IMR-90 (cell line): ENCODE data around the gene NEAT1. TPM values are rescaled to one million over a fixed set of nuclear protein-coding genes. Genes with fewer than 3 reads are reported as not detected.
"Not testable (repeated sequence)": the region's sequence is repeated elsewhere in the genome, so short reads cannot be mapped to it uniquely, and the experiment has no call there.

ENCODE experiments used
- ATAC-seq: fragments of 200-7000 bp; cut with Tn5 transposase; 2 replicates; pipeline ENCODE4 v1.9.1; 2020; ENCODE audit warnings: low read depth, mild to moderate bottlenecking, moderate library complexity
- BruUV-seq: library from RNA; stranded (reverse); fragments of 400-500 nt; replicated peaks from 2 replicates; lab custom pipeline; 2021; lab: Mats Ljungman, UMichigan
- CTCF ChIA-PET: fragments of 300-600 bp; formaldehyde crosslinking; extraction: SDS; loops from one replicate; lab custom pipeline; 2021; ENCODE audit warnings: antibody characterized with exemption; lab: Yijun Ruan, JAX
- POLR2A ChIA-PET: fragments of 300-600 bp; sonication (Branson Sonifier 250); formaldehyde crosslinking; loops from one replicate; lab custom pipeline; 2022; ENCODE audit warnings: antibody characterized with exemption; ENCODE audit not compliant: unreplicated experiment; lab: Charles Lee
- DNase-seq: peaks from one replicate; pipeline ENCODE4 v3.0.0; 2013
- H2AFZ ChIP-seq: replicated peaks from 2 replicates; pipeline ENCODE3; 2013; ENCODE audit warnings: low read length, mild to moderate bottlenecking; ENCODE audit not compliant: poor library complexity
- H2AK5ac ChIP-seq: 2 replicates; pipeline ENCODE4 v1.6.1; 2013; ENCODE audit warnings: low read depth, low read length, inconsistent platforms
- H2AK9ac ChIP-seq: replicated peaks from 2 replicates; pipeline ENCODE3; 2013; ENCODE audit warnings: mild to moderate bottlenecking, low read depth, low read length, moderate library complexity; ENCODE audit not compliant: poor library complexity
- H2BK120ac ChIP-seq: 2 replicates; pipeline ENCODE4 v1.6.1; 2013; ENCODE audit warnings: low read depth, low read length, inconsistent platforms
- H2BK15ac ChIP-seq: 3 replicates; pipeline ENCODE4 v1.6.1; 2013; ENCODE audit warnings: low read depth, low read length, inconsistent platforms
- H2BK20ac ChIP-seq: 2 replicates; pipeline ENCODE4 v1.6.1; 2013; ENCODE audit warnings: low read depth, mild to moderate bottlenecking, inconsistent platforms, low read length, moderate library complexity
- H2BK5ac ChIP-seq: 2 replicates; pipeline ENCODE4 v1.6.1; 2013; ENCODE audit warnings: mild to moderate bottlenecking, low read depth, low read length, inconsistent platforms; ENCODE audit not compliant: poor library complexity, severe bottlenecking
- H3K14ac ChIP-seq: replicated peaks from 2 replicates; pipeline ENCODE4 v1.6.1; 2013; ENCODE audit warnings: low read depth, low read length, inconsistent platforms
- H3K18ac ChIP-seq: 2 replicates; pipeline ENCODE4 v1.6.1; 2013; ENCODE audit warnings: low read depth, low read length, control low read depth
- H3K23ac ChIP-seq: 2 replicates; pipeline ENCODE4 v1.6.1; 2013; ENCODE audit warnings: low read depth, low read length, inconsistent platforms
- H3K27ac ChIP-seq: 2 replicates; pipeline ENCODE4 v1.5.1; 2013; ENCODE audit warnings: mild to moderate bottlenecking, control low read depth, low read length; ENCODE audit not compliant: insufficient read depth
- H3K27me3 ChIP-seq: 2 replicates; pipeline ENCODE4 v1.6.1; 2013; ENCODE audit warnings: low read length; ENCODE audit not compliant: control insufficient read depth, insufficient read depth
- H3K36me3 ChIP-seq: 2 replicates; pipeline ENCODE4 v1.6.1; 2013; ENCODE audit warnings: low read length, mixed read lengths; ENCODE audit not compliant: control insufficient read depth, insufficient read depth
- H3K4ac ChIP-seq: 2 replicates; pipeline ENCODE4 v1.6.1; 2013; ENCODE audit warnings: low read depth, low read length, inconsistent platforms
- H3K4me1 ChIP-seq: 2 replicates; pipeline ENCODE4 v1.6.1; 2013; ENCODE audit warnings: low read length, mixed read lengths; ENCODE audit not compliant: control insufficient read depth, insufficient read depth
- H3K4me2 ChIP-seq: 2 replicates; pipeline ENCODE4 v1.6.1; 2013; ENCODE audit warnings: low read depth, mild to moderate bottlenecking, control low read depth, low read length, moderate library complexity
- H3K4me3 ChIP-seq: 2 replicates; pipeline ENCODE4 v1.5.1; 2013; ENCODE audit warnings: low read depth, mild to moderate bottlenecking, control low read depth, low read length, moderate library complexity; ENCODE audit not compliant: insufficient read depth
- H3K56ac ChIP-seq: 2 replicates; pipeline ENCODE4 v1.6.1; 2013; ENCODE audit warnings: low read length, inconsistent platforms; ENCODE audit not compliant: insufficient read depth; ENCODE audit errors: extremely low read depth
- H3K79me1 ChIP-seq, 2 experiments: 2 replicates each; pipeline ENCODE4 v1.6.1; 2013; ENCODE audit warnings: low read length in 2 of 2, inconsistent platforms in 1 of 2, low read depth in 1 of 2
- H3K9ac ChIP-seq: 2 replicates; pipeline ENCODE4 v1.6.1; 2013; ENCODE audit warnings: low read depth, low read length, control low read depth
- H3K9me1 ChIP-seq: 2 replicates; pipeline ENCODE4 v1.6.1; 2013; ENCODE audit warnings: low read length, inconsistent platforms; ENCODE audit not compliant: insufficient read depth
- H3K9me3 ChIP-seq: 2 replicates; pipeline ENCODE4 v1.6.1; 2013; ENCODE audit warnings: low read length; ENCODE audit not compliant: control insufficient read depth, insufficient read depth
- H4K20me1 ChIP-seq: 2 replicates; pipeline ENCODE4 v1.6.1; 2013; ENCODE audit warnings: low read length, inconsistent platforms; ENCODE audit not compliant: insufficient read depth
- H4K5ac ChIP-seq: 2 replicates; pipeline ENCODE4 v1.6.1; 2013; ENCODE audit warnings: mild to moderate bottlenecking, low read depth, low read length, control low read depth
- H4K8ac ChIP-seq, 2 experiments: 2 replicates each; pipeline ENCODE4 v1.6.1; 2013; ENCODE audit warnings: low read depth in 2 of 2, low read length in 2 of 2, control low read depth in 1 of 2, inconsistent platforms in 1 of 2
- H4K91ac ChIP-seq: 2 replicates; pipeline ENCODE4 v1.6.1; 2013; ENCODE audit warnings: low read depth, low read length, inconsistent platforms; ENCODE audit not compliant: insufficient read depth
- SMC3 ChIP-seq: fragments of 150-350 bp; IDR thresholded peaks from 2 replicates; pipeline ENCODE4 v1.6.1; 2016; ENCODE audit warnings: low read depth, mild to moderate bottlenecking, antibody characterized with exemption, low read length, moderate library complexity
- WGBS, 2 experiments: methylation state at CpG; one replicate each; pipeline versions ENCODE4 v1.1.5 to v1.1.7; 2013; ENCODE audit warnings: missing lambda C conversion rate in 2 of 2; ENCODE audit not compliant: insufficient read length in 1 of 2; ENCODE audit errors: extremely low coverage in 2 of 2; 5-methylcytosine and 5-hydroxymethylcytosine counted together
- dilution Hi-C: fragments of 300-500 bp; cut with HindIII; formaldehyde crosslinking; loops from one replicate; pipeline ENCODE4 v1.14.3; 2018; ENCODE audit warnings: low sequenced_read_pairs; ENCODE audit not compliant: unreplicated experiment
- in situ Hi-C: fragments of 300-500 bp; cut with MboI; formaldehyde crosslinking; loops from 3 replicates; pipeline ENCODE4 v1.14.3; 2019; ENCODE audit warnings: low sequenced_read_pairs, inconsistent platforms, mixed read lengths
- intact Hi-C: fragments of 100-400 bp; cut with micrococcal nuclease; formaldehyde crosslinking; loops from 2 replicates; pipeline ENCODE4 v1.10.0; 2022
- polyA plus RNA-seq, 3 experiments: library from polyadenylated mRNA; depleted of rRNA; stranded (reverse); fragments of >200 nt; gene quantifications; 2 replicates each; pipeline ENCODE4 v1.2.3, GENCODE V29; 2012; ENCODE audit warnings: low replicate concordance in 1 of 3
- total RNA-seq: library from RNA; depleted of rRNA; stranded (reverse); fragments of >200 nt; gene quantifications from 2 replicates; pipeline ENCODE4 v1.2.3, GENCODE V29; 2012

NEAT1 gene
- total and polyA plus RNA-seq, 2 of the 4 experiments (the other 2 are of a cell fraction) = 30.1 to 114 TPM

GRCh38 chr11:65412271-65413076 is 10.1 kb upstream of the NEAT1 start (continued):
- no peak for TF ChIP-seq SMC3

GRCh38 chr11:65413077-65413664 is 9.4 kb upstream of the NEAT1 start:
- H2BK5ac ChIP-seq, H3K56ac ChIP-seq, H3K18ac ChIP-seq, DNase-seq, intact Hi-C loops, H3K4me2 ChIP-seq, H2AFZ ChIP-seq, H3K9me1 ChIP-seq, H3K27me3 ChIP-seq, dilution Hi-C loops, H3K9ac ChIP-seq, H3K14ac ChIP-seq, H3K27ac ChIP-seq, H2BK120ac ChIP-seq, H4K91ac ChIP-seq, H4K8ac ChIP-seq, BruUV-seq, H3K4ac ChIP-seq, H4K20me1 ChIP-seq, H2BK20ac ChIP-seq, H2AK5ac ChIP-seq, POLR2A ChIA-PET, ATAC-seq, H3K9me3 ChIP-seq, H4K5ac ChIP-seq, H2BK15ac ChIP-seq, CTCF ChIA-PET, H2AK9ac ChIP-seq, H3K23ac ChIP-seq, H3K4me3 ChIP-seq: not testable (repeated sequence)
- Histone ChIP-seq H3K4me1 (peaks cover 21% of the 10 kb centered on the region), H3K79me1 (peaks cover 4 to 61% of the 10 kb centered on the region in 2 experiments; a peak in 3 of 4 replicates), H3K36me3 (peaks cover 33% of the 10 kb centered on the region)
- WGBS, 2 experiments = 77% methylated on average over 7 of the region's 15 CpGs; no CpG with 5 or more reads in 1 of the 2 experiments
- in situ Hi-C loops = loop anchor here (5.0 kb wide), 1 partner anchor 99 kb away; no protein-coding TSS in a partner anchor
